Subcutaneous adipose tissue (tissue), 4 donors: ENCODE measurements around the gene MRPL12. TPM values are rescaled to one million over a fixed set of nuclear protein-coding genes. Genes with fewer than 3 reads are reported as not detected.

Source experiments
- total RNA-seq, 4 donors: library from RNA; depleted of rRNA; stranded (reverse); fragments of >200 nt; gene quantifications; one replicate each; pipeline ENCODE4 v1.1.0, GENCODE V29; 2016
- TF ChIP-seq, protein P1 (sequence below): fragments of 450-650 bp; IDR thresholded peaks from one replicate; pipeline ENCODE4 v1.5.1; 2016; ENCODE audit warnings: low read depth, mild to moderate bottlenecking, control low read depth, antibody characterized with exemption, moderate library complexity

The MRPL12 gene
- total RNA-seq, 4 donors from 2014 or later, result 23.8 to 52.0 (median 29.0) TPM

- TF ChIP-seq, protein P1, sequence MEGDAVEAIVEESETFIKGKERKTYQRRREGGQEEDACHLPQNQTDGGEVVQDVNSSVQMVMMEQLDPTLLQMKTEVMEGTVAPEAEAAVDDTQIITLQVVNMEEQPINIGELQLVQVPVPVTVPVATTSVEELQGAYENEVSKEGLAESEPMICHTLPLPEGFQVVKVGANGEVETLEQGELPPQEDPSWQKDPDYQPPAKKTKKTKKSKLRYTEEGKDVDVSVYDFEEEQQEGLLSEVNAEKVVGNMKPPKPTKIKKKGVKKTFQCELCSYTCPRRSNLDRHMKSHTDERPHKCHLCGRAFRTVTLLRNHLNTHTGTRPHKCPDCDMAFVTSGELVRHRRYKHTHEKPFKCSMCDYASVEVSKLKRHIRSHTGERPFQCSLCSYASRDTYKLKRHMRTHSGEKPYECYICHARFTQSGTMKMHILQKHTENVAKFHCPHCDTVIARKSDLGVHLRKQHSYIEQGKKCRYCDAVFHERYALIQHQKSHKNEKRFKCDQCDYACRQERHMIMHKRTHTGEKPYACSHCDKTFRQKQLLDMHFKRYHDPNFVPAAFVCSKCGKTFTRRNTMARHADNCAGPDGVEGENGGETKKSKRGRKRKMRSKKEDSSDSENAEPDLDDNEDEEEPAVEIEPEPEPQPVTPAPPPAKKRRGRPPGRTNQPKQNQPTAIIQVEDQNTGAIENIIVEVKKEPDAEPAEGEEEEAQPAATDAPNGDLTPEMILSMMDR, result no peak
Observed at GRCh38 chr17:81706757-81707624, 3.8 kb downstream of the MRPL12 start.

DNA sequence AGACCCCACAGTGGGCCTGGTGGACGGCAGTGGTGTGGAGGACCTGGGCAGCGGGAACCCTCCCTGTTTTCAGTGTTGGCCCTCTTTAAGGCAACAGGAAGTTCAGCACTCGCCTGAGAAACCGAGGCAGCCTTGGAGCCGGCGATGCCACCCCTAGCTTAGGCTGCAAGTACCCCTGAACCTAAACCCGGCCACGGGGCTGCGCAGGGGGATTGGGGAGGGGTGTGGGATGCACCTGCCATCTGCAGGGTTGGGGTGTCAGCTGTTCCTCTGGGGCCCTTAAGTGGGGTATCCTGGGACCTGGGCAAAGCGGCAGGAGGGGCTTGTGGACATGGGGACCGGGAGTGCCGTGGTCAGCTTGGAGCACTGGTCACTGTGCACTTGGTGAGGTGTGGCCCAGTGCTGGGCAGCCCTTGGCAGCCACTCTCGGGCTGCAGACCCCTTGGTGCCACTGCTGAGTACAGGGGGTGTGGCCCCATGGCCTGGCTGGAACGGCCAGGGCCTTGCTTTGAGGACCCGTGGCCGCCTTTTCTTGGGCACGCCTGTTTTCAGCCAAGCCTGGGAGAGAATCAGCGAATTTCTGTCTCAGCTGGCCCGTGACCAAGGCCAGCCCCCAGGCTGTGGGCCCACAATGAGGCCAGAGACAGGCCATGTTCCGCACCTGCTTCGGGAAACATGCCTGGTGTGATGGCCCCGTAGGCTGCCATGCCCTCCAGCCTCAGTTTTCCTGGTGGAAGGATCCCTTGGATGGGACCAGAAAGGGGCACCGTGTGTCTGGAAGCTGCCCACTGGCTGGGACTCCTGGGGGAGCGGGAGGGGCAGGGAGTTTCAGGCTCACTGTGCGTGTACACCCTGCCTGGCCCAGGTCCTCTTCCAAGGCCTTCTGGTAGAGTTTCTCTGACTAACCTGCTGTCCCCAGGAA is 4.8 kb downstream of the MRPL12 start:
- TF ChIP-seq, protein P1, result no peak

DNA sequence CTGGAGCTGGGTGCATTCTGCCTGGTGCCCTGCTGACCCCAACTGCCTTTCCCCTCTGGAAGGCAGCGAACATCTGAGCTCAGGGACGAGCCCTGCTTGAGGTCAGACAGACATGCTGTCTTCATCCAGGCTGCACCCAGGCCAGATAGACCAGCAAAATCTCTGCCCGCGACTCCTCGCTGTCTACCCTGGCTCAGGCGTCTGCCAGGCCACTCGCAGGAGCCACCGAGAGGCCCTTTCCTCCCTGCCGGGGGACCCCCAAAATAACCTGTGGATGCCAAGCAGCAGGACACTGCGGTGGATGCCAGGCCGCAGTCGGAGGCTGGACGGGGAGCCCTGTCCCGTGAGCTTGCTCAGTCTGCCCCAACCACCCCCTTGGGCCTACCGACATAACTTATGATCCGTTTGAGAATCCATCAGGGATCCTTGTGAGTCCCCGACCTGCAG is 5.6 kb downstream of the MRPL12 start:
- TF ChIP-seq, protein P1, result no peak

DNA sequence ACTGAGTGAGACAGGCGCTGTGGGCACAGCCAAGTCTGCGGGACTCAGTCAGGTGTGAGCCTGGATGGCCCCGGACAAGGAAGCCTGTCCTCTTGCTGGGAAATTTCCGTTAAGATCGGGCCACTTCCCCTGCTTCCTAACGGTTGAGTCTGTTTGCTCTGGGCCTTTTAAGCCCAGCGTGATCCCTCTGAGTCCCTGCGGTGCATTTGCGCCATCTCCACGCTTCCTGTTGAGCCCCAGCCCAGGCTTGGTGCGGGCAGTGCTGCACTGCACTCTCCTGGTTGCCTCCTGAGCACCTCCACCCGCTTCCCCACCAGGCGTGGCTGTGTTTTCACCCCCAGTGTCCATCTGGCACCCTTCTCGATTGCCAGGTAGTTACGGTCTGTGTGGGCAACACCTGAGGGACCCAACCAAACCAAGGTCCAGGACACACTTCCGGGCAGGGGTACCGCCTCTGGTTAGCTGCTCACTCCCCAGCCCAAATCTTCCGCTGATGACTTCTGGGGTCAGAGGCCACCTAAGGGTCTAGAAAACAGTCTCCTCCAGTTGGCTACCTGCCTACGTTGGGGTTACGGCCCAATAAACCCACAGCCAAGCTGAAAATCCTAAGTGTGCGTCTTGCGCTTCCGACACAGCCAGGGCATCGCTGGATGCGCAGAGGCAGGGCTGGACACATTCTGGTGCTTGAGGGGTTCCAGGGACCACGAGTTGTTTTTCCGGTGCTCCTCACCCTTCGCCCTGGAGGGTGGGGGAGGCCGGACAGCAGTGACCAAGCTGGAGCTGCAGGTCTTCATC is 7.5 kb downstream of the MRPL12 start:
- TF ChIP-seq, protein P1, result no peak

GRCh38 chr17:81711814-81712467 is 8.8 kb downstream of the MRPL12 start, which contains the start of gene SLC25A10:
SLC25A10 (plus strand) TSS chr17:81712284; CDS start chr17:81712427, 143 bp downstream.
- TF ChIP-seq, protein P1, result no peak

DNA sequence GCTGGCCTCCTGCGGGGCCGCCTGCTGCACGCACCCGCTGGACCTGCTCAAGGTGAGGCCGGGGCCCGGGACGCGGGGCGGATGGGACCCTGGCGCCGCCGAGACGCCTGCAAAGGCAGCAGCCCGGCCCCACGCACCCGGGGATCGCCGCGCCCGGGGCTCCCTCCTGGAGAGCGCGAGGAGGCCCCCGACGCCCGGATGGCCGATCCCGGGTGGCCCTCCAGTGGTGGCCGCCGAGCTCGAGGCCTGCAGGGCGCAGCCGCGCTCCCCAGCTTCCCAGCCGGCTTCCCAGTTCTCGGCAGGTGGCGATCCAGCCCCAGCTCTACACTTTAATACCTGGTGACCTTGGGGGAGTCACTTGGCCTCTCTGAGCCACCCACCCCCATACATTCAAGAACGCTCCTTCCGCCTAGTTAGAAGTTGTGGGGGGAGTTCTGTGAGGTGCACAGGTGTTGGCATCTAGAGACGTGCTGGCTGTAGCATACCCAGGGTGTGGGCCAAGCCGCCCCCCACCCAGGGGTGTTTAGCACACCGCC is 9.4 kb downstream of the MRPL12 start:
- TF ChIP-seq, protein P1, result no peak
